Left ventricle myocardium inferior (tissue), 1 donor: ENCODE results near the gene AFAP1. TPM values are rescaled to one million over a fixed set of nuclear protein-coding genes. Genes with fewer than 3 reads are reported as not detected.

Experiments used
- DNase-seq: peaks from one replicate; pipeline ENCODE4 v3.0.0-alpha.2; 2020
- H3K27ac ChIP-seq: fragments of 200-600 bp; replicated peaks from 2 replicates; pipeline ENCODE4 v1.8.0; 2021
- H3K27me3 ChIP-seq: fragments of 200-600 bp; 2 replicates; pipeline ENCODE4 v1.8.0; 2021; ENCODE audit warnings: low read depth
- H3K36me3 ChIP-seq: fragments of 200-600 bp; 2 replicates; pipeline ENCODE4 v1.8.0; 2021
- H3K4me1 ChIP-seq: fragments of 200-600 bp; 2 replicates; pipeline ENCODE4 v1.8.0; 2021
- H3K4me3 ChIP-seq: fragments of 200-600 bp; 2 replicates; pipeline ENCODE4 v1.8.0; 2021; ENCODE audit warnings: mild to moderate bottlenecking, moderate library complexity
- H3K9me3 ChIP-seq: fragments of 200-600 bp; replicated peaks from 2 replicates; pipeline ENCODE4 v1.8.0; 2021
- CTCF ChIP-seq: fragments of 200-600 bp; IDR thresholded peaks from 2 replicates; pipeline ENCODE4 v1.8.0; 2021; ENCODE audit warnings: antibody characterized with exemption, mild to moderate bottlenecking, borderline replicate concordance
- intact Hi-C: fragments of 100-400 bp; cut with micrococcal nuclease; formaldehyde crosslinking; loops from one replicate; pipeline ENCODE4 v1.11.0; 2022
- total RNA-seq: library from RNA; stranded (reverse); fragmentation: NEBNext Ultra II Directional; extraction: Animal tissue kit (Norgen Biotek cat#: 25700); gene quantifications from one replicate; pipeline ENCODE4 v1.2.1, GENCODE V29; 2021
- donor health status: DM: no; HTN: yes; CAD: no; lungs with severe emphysema.

AFAP1 gene
- total RNA-seq, 1 donor from 2014 or later, result 6.8 TPM

GRCh38 chr4:7938609-7939376 lies 868 bp downstream of the AFAP1 start:
- TF ChIP-seq CTCF, result no peak
- peaks cover 10% of the 10 kb centered on the region for H3K27me3 ChIP-seq
- intact Hi-C loops, result no loop called here
- peak overlapping the region; percentile 93 for H3K27ac ChIP-seq
- no peaks in the 10 kb centered on the region for H3K36me3 ChIP-seq
- peak; percentile 39 for DNase-seq
- H3K4me3 ChIP-seq, result peak overlapping the region; percentile 94
- H3K4me1 ChIP-seq, result peaks cover 32% of the 10 kb centered on the region
- peaks cover 3% of the 10 kb centered on the region for H3K9me3 ChIP-seq

GRCh38 chr4:7938266-7938608 lies 1.4 kb downstream of the AFAP1 start:
- Histone ChIP-seq H3K36me3 (peaks cover 5% of the 10 kb centered on the region), H3K4me1 (peaks cover 34% of the 10 kb centered on the region), H3K9me3 (peaks cover 8% of the 10 kb centered on the region), H3K4me3 (peak overlapping the region; percentile 94), H3K27ac (peak overlapping the region; percentile 93), H3K27me3 (peaks cover 10% of the 10 kb centered on the region)
- no peak for TF ChIP-seq CTCF
- no peak for DNase-seq
- intact Hi-C loops, result no loop called here

GRCh38 chr4:7937006-7937405 lies 2.7 kb downstream of the AFAP1 start:
- peaks cover 10% of the 10 kb centered on the region for H3K27me3 ChIP-seq
- peaks cover 5% of the 10 kb centered on the region for H3K36me3 ChIP-seq
- TF ChIP-seq CTCF, result no peak
- peaks cover 8% of the 10 kb centered on the region for H3K9me3 ChIP-seq
- no peak overlapping the region for H3K27ac ChIP-seq
- H3K4me1 ChIP-seq, result peaks cover 34% of the 10 kb centered on the region
- intact Hi-C loops, result no loop called here
- DNase-seq, result no peak
- H3K4me3 ChIP-seq, result peak overlapping the region; percentile 94

- DNase-seq, result no peak
- no peak for TF ChIP-seq CTCF
- peaks cover 8% of the 10 kb centered on the region for H3K9me3 ChIP-seq
- intact Hi-C loops, result no loop called here
- H3K36me3 ChIP-seq, result peaks cover 5% of the 10 kb centered on the region
- peaks cover 32% of the 10 kb centered on the region for H3K4me1 ChIP-seq
- no peak overlapping the region for H3K4me3 ChIP-seq
- H3K27ac ChIP-seq, result no peak overlapping the region
- H3K27me3 ChIP-seq, result peaks cover 3% of the 10 kb centered on the region
These were observed 5.8 kb downstream of the AFAP1 start for GRCh38 chr4:7933651-7934510.

GRCh38 chr4:7932287-7932686 lies 7.4 kb downstream of the AFAP1 start:
- peaks cover 16% of the 10 kb centered on the region for H3K4me1 ChIP-seq
- H3K27me3 ChIP-seq, result no peaks in the 10 kb centered on the region
- no peak overlapping the region for H3K27ac ChIP-seq
- intact Hi-C loops, result no loop called here
- H3K36me3 ChIP-seq, result peaks cover 5% of the 10 kb centered on the region
- peaks cover 8% of the 10 kb centered on the region for H3K9me3 ChIP-seq
- DNase-seq, result no peak
- TF ChIP-seq CTCF, result no peak
- H3K4me3 ChIP-seq, result no peak overlapping the region
